Muscle of back (tissue), 11 donors: ENCODE measurements around the gene CCNJL. TPM values are rescaled to one million over a fixed set of nuclear protein-coding genes. Genes with fewer than 3 reads are reported as not detected.
A peak's percentile ranks its signal among the peaks of the same experiment; 100 is the strongest.
"Not testable (repeated sequence)": the region's sequence is repeated elsewhere in the genome, so short reads cannot be mapped to it uniquely, and the experiment has no call there.

Experiments used
- DNase-seq, 3 donors: peaks; one replicate each; pipeline versions ENCODE4 v3.0.0 to v3.0.0-alpha.2; 2013
- polyA plus RNA-seq, 10 donors: library from polyadenylated mRNA; unstranded; fragments of 120-200 nt; gene quantifications; one replicate each; pipeline ENCODE4 v1.2.1, GENCODE V29; 2013; ENCODE audit not compliant: insufficient read length in 10 of 10

CCNJL gene
- polyA plus RNA-seq, 10 donors, result 3.9 to 7.4 (median 5.4) TPM

- DNase-seq, result peak in 2 of 3 donors; percentile 32 to 57
Observed at GRCh38 chr5:160262151-160263074, 50.0 kb downstream of the CCNJL start.

GRCh38 chr5:160260881-160261815 is 51.2 kb downstream of the CCNJL start:
- peak in 1 of 3 donors; percentile 27 for DNase-seq

- DNase-seq, result no peak
Observed at GRCh38 chr5:160260006-160260775, 52.2 kb downstream of the CCNJL start.

GRCh38 chr5:160259341-160259740 is 53.0 kb downstream of the CCNJL start:
- no peak for DNase-seq

GRCh38 chr5:160254706-160255105 is 57.7 kb downstream of the CCNJL start:
- no peak for DNase-seq

- no peak for DNase-seq
Observed at GRCh38 chr5:160253441-160253840, 58.9 kb downstream of the CCNJL start.

GRCh38 chr5:160252916-160253315 is 59.4 kb downstream of the CCNJL start:
- no peak for DNase-seq

- DNase-seq, result no peak
Observed at GRCh38 chr5:160251406-160252155, 60.8 kb downstream of the CCNJL start.

- no peak for DNase-seq
Observed at GRCh38 chr5:160250826-160251225, 61.5 kb downstream of the CCNJL start.

GRCh38 chr5:160250226-160250625 is 62.1 kb downstream of the CCNJL start:
- no peak for DNase-seq

GRCh38 chr5:160249570-160249969 is 62.8 kb downstream of the CCNJL start:
- DNase-seq, result not testable (repeated sequence)

GRCh38 chr5:160245506-160246086 is 66.8 kb downstream of the CCNJL start:
- no peak for DNase-seq

GRCh38 chr5:160242145-160242544 is 70.2 kb downstream of the CCNJL start:
- no peak for DNase-seq

GRCh38 chr5:160240350-160240749 is 72.0 kb downstream of the CCNJL start:
- DNase-seq, result no peak

- DNase-seq, result no peak
Observed at GRCh38 chr5:160237571-160238093, 74.7 kb downstream of the CCNJL start.

GRCh38 chr5:160235731-160236130 is 76.6 kb downstream of the CCNJL start:
- no peak for DNase-seq

- no peak for DNase-seq
Observed at GRCh38 chr5:160233215-160233614, 79.1 kb downstream of the CCNJL start.

GRCh38 chr5:160231783-160232342 is 80.5 kb downstream of the CCNJL start:
- DNase-seq, result no peak

- DNase-seq, result peak in 1 of 3 donors; percentile 3
Observed at GRCh38 chr5:160230686-160231527, 81.5 kb downstream of the CCNJL start.
